ENCODE results near the gene UBAP1. TPM values are rescaled to one million over a fixed set of nuclear protein-coding genes. Genes with fewer than 3 reads are reported as not detected.

UBAP1 gene
- total and polyA plus RNA-seq, 9 of the 15 experiments (the other 6 are each of a cell fraction or from before 2014, with no cell fraction given), result 1.3 to 33.4 (median 16.5) TPM

DNA sequence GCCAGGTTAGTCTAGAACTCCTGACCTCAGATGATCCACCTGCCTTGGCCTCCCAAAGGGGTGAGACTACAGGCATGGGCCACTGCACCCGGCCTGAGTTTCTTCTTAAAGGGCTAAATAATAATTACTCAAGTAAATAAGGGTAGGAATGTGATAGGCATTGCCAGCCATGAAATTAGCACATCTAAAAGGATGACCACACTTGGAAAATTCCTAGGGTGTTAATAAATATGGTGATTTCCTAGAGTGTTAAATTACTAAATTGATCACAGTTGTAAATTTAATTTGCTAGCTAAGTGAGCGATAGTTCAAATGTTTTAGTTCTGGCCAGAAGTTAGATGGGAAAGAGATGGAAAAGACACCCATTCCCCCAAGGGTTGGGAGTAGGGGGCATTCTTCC, 53.4 kb downstream of the UBAP1 start (continued):
- TF ChIP-seq, protein P1, sequence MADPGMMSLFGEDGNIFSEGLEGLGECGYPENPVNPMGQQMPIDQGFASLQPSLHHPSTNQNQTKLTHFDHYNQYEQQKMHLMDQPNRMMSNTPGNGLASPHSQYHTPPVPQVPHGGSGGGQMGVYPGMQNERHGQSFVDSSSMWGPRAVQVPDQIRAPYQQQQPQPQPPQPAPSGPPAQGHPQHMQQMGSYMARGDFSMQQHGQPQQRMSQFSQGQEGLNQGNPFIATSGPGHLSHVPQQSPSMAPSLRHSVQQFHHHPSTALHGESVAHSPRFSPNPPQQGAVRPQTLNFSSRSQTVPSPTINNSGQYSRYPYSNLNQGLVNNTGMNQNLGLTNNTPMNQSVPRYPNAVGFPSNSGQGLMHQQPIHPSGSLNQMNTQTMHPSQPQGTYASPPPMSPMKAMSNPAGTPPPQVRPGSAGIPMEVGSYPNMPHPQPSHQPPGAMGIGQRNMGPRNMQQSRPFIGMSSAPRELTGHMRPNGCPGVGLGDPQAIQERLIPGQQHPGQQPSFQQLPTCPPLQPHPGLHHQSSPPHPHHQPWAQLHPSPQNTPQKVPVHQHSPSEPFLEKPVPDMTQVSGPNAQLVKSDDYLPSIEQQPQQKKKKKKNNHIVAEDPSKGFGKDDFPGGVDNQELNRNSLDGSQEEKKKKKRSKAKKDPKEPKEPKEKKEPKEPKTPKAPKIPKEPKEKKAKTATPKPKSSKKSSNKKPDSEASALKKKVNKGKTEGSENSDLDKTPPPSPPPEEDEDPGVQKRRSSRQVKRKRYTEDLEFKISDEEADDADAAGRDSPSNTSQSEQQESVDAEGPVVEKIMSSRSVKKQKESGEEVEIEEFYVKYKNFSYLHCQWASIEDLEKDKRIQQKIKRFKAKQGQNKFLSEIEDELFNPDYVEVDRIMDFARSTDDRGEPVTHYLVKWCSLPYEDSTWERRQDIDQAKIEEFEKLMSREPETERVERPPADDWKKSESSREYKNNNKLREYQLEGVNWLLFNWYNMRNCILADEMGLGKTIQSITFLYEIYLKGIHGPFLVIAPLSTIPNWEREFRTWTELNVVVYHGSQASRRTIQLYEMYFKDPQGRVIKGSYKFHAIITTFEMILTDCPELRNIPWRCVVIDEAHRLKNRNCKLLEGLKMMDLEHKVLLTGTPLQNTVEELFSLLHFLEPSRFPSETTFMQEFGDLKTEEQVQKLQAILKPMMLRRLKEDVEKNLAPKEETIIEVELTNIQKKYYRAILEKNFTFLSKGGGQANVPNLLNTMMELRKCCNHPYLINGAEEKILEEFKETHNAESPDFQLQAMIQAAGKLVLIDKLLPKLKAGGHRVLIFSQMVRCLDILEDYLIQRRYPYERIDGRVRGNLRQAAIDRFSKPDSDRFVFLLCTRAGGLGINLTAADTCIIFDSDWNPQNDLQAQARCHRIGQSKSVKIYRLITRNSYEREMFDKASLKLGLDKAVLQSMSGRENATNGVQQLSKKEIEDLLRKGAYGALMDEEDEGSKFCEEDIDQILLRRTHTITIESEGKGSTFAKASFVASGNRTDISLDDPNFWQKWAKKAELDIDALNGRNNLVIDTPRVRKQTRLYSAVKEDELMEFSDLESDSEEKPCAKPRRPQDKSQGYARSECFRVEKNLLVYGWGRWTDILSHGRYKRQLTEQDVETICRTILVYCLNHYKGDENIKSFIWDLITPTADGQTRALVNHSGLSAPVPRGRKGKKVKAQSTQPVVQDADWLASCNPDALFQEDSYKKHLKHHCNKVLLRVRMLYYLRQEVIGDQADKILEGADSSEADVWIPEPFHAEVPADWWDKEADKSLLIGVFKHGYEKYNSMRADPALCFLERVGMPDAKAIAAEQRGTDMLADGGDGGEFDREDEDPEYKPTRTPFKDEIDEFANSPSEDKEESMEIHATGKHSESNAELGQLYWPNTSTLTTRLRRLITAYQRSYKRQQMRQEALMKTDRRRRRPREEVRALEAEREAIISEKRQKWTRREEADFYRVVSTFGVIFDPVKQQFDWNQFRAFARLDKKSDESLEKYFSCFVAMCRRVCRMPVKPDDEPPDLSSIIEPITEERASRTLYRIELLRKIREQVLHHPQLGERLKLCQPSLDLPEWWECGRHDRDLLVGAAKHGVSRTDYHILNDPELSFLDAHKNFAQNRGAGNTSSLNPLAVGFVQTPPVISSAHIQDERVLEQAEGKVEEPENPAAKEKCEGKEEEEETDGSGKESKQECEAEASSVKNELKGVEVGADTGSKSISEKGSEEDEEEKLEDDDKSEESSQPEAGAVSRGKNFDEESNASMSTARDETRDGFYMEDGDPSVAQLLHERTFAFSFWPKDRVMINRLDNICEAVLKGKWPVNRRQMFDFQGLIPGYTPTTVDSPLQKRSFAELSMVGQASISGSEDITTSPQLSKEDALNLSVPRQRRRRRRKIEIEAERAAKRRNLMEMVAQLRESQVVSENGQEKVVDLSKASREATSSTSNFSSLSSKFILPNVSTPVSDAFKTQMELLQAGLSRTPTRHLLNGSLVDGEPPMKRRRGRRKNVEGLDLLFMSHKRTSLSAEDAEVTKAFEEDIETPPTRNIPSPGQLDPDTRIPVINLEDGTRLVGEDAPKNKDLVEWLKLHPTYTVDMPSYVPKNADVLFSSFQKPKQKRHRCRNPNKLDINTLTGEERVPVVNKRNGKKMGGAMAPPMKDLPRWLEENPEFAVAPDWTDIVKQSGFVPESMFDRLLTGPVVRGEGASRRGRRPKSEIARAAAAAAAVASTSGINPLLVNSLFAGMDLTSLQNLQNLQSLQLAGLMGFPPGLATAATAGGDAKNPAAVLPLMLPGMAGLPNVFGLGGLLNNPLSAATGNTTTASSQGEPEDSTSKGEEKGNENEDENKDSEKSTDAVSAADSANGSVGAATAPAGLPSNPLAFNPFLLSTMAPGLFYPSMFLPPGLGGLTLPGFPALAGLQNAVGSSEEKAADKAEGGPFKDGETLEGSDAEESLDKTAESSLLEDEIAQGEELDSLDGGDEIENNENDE (IDR thresholded peaks at IDR 0.05; ENCODE audit: low read depth, low read length), result no peak
- no peak for TF ChIP-seq ZNF507 (tag; conservative IDR thresholded peaks at IDR 0.05)
- TF ChIP-seq, protein P2, sequence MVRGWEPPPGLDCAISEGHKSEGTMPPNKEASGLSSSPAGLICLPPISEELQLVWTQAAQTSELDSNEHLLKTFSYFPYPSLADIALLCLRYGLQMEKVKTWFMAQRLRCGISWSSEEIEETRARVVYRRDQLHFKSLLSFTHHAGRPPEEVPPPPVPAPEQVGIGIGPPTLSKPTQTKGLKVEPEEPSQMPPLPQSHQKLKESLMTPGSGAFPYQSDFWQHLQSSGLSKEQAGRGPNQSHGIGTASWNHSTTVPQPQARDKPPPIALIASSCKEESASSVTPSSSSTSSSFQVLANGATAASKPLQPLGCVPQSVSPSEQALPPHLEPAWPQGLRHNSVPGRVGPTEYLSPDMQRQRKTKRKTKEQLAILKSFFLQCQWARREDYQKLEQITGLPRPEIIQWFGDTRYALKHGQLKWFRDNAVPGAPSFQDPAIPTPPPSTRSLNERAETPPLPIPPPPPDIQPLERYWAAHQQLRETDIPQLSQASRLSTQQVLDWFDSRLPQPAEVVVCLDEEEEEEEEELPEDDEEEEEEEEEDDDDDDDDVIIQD (CRISPR knock-in tag; IDR thresholded peaks at IDR 0.05), result no peak
- no peak for TF ChIP-seq SMARCC2 (IDR thresholded peaks at IDR 0.05; ENCODE audit: low read depth)
- TF ChIP-seq ZNF75A (CRISPR knock-in tag; IDR thresholded peaks at IDR 0.05), result no peak
- no peak for TF ChIP-seq HNRNPK (IDR thresholded peaks at IDR 0.05; ENCODE audit: low read depth, low read length, poor library complexity, severe bottlenecking)
- TF ChIP-seq PTTG1 (tag; IDR thresholded peaks at IDR 0.05; ENCODE audit: low read depth), result no peak
- TF ChIP-seq NR2C2 (CRISPR knock-in tag; IDR thresholded peaks at IDR 0.05), result no peak
- TF ChIP-seq NR2C2 (tag; IDR thresholded peaks at IDR 0.05), result no peak
